D341Med (cell line): ENCODE results near the gene THUMPD3.

ENCODE experiments used
- DNase-seq: peaks from one replicate; pipeline ENCODE4 v3.0.0; 2012; ENCODE audit warnings: low spot score

The THUMPD3 gene

DNA sequence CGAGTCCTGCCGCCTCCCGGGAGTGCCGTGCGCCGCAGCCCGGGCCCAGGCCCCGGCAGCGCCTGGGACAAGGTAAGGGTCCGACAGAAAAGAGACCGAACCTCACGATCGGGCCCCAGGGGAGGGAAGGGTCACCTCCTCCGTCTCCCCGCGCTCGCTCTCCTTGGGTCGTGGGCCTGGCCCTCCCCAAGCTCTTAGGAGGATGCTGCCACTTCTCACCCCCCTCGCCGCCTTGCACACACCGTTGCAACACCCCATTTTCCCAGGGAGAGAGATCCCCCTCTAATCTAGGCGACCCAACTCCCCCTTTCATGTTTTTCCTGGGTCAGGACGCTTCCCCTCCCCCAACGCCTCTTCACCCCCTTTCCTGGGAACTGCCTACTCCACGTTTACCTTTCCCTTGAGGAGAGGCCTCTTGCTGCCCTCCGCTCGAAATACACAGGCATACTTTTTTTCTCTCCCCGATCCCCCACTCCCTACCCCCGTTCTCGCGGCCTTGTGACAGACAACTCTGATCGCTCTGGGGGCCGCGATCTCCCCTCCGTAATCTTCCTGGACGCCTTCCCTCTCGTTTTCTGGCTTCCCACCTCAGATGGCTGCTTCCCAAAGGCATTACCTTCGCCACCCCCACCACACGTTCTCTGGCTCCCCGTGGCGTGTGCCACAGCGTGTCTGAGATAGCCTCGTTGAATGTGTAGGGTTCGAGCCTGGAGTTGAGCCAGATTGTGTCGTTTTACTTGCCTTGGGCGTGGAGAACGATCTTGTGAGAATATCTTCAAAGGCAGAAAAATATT, 35.2 kb downstream of the THUMPD3 start:
- peak; percentile 33 for DNase-seq

DNA sequence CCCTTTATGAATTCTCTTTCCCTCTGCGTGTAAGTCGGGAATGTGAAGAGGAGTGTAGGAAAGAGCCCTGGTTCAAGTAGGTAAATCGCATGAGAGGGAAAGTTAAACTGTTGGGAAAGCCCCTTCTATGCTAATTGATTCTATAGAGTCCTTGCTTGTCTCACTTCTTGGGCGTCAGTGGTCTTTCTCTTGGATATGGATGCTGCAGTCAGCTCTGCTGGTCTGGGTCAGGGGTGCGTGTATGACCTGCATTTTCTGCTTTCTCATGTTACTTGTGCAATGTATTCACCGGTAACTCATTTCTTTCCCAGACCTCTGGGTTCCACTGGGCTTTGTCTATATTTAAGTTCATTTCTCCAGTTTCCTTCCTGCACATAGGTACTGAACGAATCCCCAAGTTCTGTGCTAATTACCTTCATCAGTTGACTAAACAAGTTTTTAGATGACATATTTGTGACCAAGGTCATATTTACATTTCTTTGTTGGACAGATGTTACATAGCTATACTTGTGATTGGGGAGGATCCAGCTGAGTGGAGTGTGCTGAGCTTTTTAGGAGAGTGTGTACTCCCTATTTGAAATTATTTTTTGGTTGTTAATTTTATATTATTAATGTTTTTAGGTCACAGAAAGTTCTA, 36.0 kb downstream of the THUMPD3 start:
- DNase-seq, result no peak

DNA sequence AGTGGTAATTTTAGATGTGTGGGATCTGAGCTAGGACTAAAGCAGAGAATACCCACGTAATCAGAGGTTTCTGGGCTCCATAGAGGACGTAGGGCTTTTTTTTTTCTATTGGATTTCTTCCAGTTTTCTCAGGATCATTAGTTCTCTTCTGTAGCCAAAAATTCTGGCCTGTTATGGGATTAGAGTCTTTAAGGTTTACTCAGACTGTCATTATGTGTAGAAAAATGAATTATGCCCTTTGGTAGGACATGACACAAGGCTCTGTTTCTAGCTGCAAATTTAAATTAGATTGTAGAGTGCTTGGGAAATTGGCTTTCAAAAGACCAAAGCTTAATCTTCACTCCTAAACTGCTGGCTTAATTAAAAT, 36.5 kb downstream of the THUMPD3 start:
- no peak for DNase-seq

DNA sequence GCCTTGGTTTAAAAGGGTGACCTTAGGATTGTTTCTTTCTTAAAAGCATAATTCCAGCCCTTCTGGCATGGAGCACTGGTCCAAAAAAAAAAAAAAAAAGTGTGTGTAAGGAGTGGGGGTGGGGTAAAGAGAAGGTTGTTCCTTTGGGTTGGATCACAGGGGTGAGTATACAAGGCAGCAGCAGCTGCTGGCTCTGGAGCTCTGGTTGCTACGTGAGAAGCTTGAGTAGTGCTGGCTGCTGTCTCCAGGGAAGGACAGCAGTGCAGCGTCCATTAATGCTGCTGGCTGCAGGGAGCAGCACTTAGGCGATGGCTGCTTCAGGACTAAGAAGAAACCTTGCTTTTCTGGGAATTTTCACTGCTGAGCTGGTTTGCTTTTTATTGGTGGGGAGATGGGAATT, 36.9 kb downstream of the THUMPD3 start:
- peak; percentile 77 for DNase-seq

DNA sequence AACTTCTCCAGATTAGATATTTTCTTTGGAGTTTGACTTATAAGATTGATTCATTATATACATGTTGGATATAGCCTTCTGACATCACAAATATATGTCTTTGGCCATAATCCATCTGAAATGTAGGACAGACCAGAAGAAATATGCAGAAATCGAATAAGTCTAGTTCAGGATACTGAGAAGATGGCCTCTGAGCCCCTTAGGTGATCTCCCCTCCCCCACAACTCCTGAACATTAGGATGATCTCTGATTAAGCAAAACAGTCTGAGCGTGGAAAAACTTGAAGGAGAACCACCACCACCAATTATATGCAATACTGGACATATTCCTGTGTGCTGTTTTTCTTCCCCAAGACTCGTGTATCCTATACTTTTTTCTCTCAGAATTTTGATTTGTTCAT, 37.8 kb downstream of the THUMPD3 start:
- no peak for DNase-seq

DNA sequence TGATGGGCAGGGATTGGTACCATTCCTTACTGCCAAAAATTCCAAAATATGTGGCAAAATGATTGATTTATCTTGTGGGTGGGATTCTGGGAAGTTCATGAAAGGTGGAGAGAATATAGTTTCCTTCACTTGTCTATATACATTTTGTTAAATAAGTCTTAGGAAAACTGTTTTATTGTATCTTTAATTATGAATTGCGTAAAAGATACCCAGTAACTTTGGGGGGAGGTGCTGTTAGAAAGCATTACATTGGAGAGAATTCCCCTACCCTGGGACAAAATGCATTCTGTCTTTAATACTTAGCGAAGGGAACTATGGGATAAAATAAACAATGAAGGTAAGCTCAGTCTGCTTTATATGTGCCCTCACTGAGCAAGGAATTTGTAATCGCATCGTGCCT, 39.1 kb downstream of the THUMPD3 start:
- DNase-seq, result no peak

DNA sequence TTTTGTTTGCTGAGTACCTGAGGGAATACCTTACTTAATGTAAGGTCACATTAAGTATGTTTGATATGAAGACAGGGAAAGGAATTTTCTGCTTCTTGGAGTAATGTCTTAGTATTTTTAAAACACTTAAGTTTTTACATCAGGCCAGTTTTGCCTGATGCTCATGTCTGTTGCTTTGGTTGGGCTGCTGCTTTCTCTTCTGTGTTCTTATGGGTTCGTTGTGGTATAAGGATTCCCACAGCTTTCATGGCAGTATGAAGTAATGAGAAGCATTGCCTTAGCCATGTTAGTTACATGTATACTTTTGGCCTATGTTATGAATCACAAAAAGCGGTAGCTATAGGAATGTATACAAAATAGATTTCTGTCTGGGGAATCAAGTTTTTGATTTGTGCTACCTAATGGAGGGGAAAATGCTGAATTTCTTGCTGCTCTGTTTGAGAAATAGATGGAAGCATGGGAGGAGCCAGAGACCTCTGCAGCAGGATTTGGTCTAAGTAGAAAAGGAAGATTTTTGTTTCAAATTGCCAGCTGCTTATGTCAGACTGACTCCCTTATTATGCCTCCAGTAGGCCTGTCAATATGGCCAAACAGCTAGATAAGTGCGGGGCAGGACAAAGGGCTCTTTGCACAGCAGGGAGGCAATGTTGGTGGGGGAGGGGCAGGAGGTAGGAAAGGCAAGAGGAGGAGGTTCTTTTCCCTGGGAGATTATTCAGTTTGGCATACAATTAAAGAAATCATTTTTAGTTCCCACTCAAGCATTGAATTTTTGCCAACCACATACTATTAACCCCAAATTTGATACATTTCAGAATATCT, 39.8 kb downstream of the THUMPD3 start:
- DNase-seq, result peak; percentile 48

DNA sequence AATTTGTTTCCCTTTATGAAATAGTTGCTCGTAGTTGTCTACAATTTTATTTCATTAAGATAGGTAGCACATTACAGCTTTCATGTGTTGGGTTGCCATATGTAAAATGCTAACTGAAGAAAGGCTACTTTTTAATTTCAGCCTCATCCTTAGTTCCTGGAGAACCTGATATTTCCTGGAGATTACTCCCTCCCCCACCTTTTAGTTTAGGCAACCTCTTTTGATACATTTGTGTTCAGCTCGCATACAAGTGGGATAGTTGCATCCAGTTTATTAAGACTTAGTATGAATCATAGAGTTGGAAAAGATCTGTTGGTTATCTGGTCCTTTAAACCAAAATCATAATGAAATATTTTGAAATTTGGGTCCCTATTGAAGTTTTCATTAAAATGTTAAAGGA, 40.6 kb downstream of the THUMPD3 start:
- DNase-seq, result no peak

DNA sequence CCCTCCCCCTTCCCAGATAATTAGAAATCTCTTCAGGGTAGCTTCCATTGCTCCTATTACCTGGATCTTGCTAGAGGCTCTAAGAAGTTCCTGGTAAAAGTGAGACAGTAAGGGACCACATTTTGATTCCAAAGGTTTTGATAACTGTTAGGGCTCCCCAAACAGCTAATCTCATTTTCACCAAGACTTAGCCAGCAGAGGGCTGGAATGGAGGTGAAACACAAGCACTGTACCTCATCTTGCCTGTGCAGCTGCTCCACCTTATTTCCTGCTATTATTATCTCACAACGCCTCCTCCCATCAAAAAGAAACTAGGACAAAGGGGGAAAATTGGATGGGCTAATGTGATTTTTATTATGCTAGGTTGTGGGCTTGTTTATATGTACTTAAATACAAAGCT, 41.8 kb downstream of the THUMPD3 start:
- DNase-seq, result peak; percentile 39

DNA sequence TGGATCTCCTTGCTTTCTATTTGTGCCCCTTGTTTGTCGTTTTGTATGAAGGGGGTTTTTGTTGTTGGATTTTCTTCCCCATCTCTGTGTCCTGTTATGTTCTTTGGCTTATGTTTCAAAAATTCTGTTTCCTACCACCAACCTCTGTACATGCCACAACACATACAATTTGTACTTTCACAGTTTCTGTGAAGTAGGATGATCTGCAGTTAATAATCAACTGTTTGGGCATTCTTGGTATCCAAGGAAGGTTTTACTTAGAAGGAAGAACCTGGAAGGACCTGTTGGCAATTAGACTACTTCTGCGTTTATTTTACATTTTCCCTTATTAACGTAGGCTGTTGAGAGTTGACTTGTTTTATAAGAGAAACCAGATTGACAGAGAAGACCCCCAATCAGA, 42.9 kb downstream of the THUMPD3 start:
- no peak for DNase-seq

DNA sequence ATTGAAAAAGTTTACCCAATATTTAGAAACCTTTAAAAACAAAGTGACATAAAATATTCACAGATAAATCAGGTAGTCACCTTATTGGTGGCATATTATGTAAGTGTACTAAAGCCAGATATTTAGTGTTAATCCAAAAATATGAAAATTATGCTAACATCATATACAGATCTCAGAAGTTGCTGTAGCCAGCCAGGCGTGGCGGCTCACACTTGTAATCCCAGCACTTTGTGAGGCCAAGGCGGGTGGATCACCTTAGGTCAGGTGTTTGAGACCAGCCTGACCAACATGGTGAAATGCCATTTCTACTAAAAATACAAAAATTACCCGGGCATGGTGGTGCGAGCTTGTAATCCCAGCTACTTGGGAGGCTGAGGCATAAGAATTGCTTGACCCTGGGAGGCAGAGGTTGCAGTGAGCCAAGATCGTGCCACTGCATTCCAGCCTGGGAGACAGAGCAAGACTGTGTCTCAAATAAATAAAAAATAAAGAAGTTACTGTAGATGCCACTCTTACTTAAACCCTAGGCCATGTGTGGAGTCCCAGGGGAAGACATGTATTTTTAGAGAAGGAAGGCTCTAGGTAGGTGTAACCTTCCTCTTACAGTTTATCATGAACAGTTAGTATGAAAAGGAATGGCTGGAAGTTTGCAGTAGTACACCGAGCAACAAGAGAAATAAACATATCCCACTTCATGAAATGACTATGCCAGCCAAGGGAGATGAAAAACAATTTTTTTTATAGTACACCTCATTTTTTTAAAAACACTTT, 44.2 kb downstream of the THUMPD3 start:
- DNase-seq, result no peak

DNA sequence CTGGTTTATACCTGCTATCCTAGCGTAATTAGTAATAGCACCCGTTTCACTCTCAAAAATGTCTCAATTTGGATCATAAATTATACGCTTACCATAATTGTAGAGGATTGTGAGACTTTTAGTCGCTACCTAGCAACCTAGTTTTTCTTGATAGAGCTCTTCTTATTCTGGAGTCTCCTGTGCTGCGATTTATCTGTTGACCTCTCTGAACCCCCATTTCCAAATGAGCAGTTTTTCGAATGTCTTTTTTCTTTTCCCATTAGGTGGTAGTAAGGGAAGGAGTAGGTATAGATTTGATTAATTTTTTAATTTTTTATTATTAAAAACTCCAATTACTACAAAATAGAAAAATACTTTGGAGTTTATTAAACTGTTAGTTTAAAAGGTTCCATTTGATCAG, 45.2 kb downstream of the THUMPD3 start:
- DNase-seq, result no peak

DNA sequence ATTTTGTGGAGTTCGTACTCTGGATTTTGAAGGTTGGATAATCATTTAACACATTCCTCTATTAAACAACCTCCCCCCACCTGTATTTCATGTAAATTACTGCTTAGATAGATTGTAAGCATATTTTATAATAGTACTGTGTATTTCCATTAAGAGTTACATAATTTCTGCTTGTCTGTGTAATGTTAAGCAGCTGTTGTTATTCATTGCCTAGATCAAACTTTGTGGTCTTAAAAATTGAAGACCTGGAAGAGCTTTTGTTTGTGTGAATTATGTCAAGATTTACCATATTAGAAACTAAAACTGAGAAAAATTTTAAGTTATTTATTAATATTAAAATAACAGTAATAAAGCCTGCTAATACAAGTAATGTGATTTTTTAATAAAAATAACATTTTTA, 45.7 kb downstream of the THUMPD3 start:
- DNase-seq, result no peak

DNA sequence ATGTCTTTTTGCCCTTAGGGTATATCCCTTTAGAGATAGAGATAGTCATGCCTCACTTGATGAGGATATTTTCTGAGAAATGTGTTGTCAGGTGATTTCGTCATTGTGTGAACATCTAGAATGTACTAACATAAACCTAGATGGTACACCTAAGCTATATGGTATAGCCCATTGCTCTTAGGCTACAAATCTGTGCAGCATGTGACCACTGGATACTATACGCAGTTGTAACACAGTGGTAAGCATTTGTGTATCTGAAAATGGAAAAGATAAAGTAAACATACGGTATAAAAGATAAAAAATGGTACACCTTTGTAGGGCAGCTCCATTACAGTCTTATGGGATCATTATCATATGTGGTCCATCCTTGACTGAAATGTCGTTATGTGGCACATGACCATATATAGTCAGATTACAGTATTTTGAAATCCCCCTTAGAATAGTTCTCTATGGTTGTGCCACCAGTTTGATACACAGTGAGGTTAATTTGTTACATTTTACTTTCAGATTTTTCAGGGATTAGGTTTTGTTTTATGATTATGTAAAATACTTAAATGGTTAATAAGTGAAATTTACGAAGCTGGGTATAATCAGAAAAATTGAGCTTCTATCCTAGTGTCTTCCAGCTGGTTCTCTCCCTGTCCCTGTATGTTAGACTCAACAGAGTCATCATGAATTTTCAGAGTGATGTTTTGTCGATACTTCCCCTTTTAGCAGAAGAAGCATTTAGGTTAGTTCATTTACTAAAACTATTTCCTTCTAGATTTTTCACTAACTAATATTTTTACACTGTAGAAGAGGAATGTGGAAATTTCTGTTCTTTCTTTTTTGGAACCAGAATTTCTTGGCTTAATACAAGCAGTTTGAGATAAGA, 47.4 kb downstream of the THUMPD3 start:
- no peak for DNase-seq

DNA sequence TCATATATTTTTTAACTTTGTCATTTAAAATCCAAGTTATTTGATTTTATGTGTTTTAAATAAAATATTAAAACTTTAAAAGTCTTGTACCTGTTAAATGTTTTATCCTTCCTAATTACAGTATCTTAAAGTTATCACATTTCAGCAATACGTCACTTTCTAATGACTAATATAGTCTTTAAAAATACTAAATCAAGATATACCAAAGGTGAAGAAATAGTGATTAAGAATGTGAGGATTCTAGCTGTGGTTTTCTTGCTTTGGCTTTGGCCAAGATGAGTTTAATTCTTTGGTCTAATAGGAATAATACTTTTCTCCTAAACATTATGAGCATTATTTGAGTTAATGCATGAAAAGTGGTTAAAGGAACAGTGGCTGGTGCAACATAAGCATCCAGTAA, 48.4 kb downstream of the THUMPD3 start:
- no peak for DNase-seq

DNA sequence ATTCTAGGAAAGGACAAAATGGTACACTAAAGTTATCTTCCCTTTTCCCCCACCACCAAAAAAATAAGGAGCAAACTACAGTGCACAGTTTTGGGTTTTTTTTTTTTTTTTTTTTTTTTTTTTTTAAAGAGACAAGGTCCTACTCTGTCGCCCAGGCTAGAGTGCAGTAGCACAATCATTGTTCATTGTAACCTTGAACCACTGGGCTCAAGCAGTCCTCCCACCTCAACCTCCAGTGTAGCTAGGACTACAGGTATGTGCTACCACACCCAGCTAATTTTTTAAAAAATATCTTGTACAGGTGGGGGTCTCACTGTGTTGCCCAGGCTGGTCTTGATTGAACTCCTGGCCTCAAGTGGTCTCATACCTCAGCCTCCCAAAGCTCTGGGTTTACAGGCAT, 49.4 kb downstream of the THUMPD3 start:
- no peak for DNase-seq

DNA sequence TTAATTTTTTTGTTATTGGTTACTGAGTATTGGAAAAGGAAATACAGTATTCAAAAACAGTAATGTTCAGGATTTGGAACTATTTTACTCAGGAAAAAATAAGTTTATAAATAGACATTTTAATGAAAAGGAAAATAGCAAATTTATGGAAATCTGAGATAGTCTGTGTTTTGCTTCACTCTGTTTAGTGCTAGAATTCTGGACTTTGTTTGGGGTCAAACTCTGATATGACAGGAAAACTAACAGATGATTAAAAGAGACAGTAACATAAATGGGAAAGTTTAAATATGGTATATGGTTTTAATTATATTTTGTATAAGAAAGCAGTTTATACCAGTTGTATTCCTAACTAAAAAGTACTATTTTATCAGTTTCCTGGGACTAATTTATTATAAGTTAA, 52.0 kb downstream of the THUMPD3 start:
- no peak for DNase-seq

DNA sequence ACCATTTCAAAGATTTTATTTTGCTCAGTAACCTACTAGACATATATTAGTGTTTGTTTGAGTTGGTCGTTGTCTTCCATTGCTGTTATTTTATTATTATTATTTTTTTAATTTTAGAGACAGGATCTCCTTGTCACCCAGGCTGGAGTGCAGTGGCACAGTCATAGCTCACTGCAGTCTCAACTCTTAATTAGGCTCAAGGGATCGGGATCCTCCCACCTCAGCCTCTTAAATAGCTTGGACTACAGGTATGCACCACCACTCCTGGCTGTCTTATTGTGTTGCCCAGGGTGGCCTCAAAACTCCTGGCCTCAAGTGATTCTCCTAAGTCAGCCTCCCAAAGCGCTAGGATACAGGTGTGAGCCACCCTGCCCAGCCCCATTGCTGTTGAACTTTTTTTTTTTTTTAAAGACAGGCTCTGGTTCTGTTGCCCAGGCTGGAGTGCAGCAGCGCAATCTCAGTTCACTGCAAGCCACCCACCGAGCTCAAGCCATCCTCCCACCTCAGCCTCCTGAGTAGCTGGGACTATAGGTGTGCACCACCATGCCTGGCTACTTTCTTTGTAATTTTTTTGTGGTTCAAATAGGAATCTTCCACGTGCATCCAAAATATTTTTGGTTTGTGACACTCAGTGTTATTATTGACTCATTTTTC, 52.8 kb downstream of the THUMPD3 start:
- DNase-seq, result no peak

DNA sequence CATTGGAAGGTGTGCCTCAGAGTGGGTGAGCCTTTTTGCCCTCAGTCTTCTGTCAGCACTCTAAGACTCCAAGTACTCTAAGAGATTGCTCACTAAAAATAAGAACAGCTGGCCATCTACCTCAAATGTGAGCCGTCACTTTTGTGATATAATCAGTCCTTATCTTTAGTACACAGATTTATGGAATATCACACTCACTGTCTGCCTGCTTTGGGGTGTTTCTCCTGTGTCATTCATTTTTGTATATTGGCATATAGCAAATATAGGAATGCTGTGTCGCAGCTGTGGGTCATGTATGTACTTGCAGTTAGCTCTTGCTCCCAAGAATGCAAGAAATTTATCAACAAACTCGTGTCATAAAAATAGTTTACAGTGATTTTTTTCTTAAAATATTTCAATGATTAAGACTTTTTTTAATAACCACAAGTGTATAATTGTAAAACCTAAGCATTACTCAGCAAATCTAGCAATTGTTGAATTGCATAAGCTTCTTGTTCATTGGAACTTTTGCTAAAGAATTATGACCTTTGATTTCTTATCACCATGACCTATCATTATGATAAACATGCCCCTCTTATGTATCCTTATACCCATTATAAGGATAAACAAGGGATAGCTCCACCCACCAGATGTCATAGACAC, 53.4 kb downstream of the THUMPD3 start:
- no peak for DNase-seq

DNA sequence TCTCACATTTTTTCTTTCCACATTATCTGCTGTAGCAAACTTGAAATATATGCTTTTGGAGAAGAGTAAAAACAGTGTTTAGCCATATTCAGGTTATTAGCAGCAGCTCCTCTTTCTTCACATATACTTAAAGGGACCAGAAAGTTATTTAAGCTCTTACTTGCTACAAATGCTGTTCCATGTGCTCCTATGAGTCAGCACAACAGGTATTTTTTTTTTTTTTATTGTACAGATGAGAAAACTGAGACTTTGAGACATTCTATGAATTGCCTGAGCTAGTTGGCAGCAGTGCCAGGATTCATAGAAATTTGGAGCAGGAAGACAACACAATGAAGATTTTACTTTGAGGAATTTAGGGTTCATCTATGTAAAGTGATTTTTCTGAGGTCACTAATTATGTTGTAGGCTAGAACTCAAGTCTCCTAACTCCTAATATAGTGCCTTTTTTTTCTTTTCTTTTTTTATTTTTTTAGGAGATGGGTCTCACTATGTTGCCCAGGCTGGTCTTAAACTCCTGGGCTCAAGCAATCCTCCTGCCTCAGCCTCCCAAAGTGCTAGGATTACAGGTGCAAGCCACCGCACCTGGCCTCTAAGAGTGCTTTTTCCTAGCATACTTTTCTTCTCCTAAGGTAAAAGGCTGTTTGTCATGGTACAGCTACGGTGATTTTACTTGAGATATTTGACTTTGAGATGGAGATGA, 58.1 kb downstream of the THUMPD3 start:
- no peak for DNase-seq
